Peyer's patch (tissue), 4 donors: Measurements from ENCODE around the gene FAHD2B. TPM values are rescaled to one million over a fixed set of nuclear protein-coding genes. Genes with fewer than 3 reads are reported as not detected.

Experiments
- small RNA-seq, 2 donors: library from RNA; depleted of rRNA; stranded (forward); fragments of <200 nt; gene quantifications; one replicate each; pipeline ENCODE3, GENCODE V24; 2016
- total RNA-seq, 4 donors: library from RNA; depleted of rRNA; stranded (reverse); fragments of >200 nt; gene quantifications; one replicate each; pipeline ENCODE4 v1.1.0, GENCODE V29; 2016

Gene FAHD2B
- total RNA-seq, 4 donors from 2014 or later, result 0.88 to 6.6 (median 3.9) TPM; not detected in 1

Small RNA genes lying within 50 kb of the gene (small RNA-seq; reads per million reads assigned to genes)
- gene AC018892.1, result 0 reads per million in 2 donors
- gene IGKV1OR2-3, result 0 reads per million in 2 donors
- 0 reads per million in 2 donors for gene IGKV2OR2-2
- 0 reads per million in 2 donors for gene RN7SL313P

Other genes starting within 250 kb of the FAHD2B start
- 10 to 100 TPM in 3 of 4 donors, 1 to 10 TPM in 1; 5.8 to 17.3 (median 15.4) TPM for gene ANKRD39, start 236.9 kb downstream of the FAHD2B start, total RNA-seq
- 10 to 100 TPM in 3 of 4 donors, 1 to 10 TPM in 1; 4.2 to 19.0 (median 13.9) TPM for gene SEMA4C, start 224.8 kb downstream of the FAHD2B start, total RNA-seq
- gene FAM178B, start 108.3 kb downstream of the FAHD2B start, total RNA-seq, result not detected
- gene ANKRD36, start 18.3 kb upstream of the FAHD2B start, total RNA-seq, result 100 to 1,000 TPM in 1 of 4 donors, 10 to 100 TPM in 3; 25.4 to 109 (median 32.0) TPM